Inflammatory macrophage treated with lipopolysaccharide for 1 hour (primary cell): ENCODE measurements around the gene OR56A4.
"Not testable (repeated sequence)": the region's sequence is repeated elsewhere in the genome, so short reads cannot be mapped to it uniquely, and the experiment has no call there.

Experiments
- DNase-seq, 2 donors: peaks; one replicate each; pipeline ENCODE4 v3.0.0-alpha.2; 2020 to 2022

Gene OR56A4

DNA sequence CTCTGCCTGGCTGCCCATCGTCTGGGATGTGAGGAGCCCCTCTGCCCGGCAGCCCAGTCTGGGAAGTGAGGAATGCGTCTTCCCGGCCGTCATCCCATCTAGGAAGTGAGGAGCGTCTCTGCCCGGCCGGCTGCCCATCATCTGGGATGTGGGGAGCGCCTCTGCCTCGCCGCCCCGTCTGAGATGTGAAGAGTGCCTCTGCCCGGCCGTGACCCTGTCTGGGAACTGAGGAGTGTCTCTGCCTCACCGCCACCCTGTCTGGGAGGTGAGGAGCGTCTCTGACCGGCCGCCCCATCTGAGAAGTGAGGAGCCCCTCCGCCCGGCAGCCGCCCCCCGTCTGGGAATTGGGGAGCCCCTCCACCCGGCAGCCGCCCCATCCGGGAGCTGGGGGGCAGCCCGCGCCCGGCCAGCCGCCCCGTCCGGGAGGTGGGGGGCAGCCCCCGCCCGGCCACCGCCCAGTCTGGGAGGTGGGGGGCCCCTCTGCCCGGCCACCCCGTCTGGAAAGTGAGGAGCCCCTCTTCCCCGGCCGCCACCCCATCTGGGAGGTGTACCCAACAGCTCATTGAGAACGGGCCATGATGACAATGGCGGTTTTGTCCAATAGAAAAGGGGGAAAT lies 45.9 kb downstream of the OR56A4 start:
- DNase-seq, result not testable (repeated sequence)

DNA sequence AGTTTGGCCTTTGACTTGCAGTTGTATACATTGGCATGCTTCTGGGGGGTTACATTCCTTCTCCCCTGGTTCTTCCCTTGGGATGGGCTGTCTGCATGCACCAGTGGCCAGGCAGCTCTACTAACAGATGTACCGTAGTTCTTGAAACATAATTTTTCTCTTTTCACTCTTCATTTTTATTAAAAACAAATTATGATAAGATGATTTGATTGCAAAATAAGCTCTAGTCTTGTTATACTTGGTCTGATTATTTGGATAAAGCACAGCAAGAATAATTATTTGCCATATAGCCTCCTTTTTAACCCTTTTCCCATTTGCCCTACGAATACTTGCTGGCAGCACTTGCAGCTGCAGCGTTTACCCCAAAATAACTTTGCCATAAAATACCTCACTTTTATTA lies 51.2 kb downstream of the OR56A4 start:
- DNase-seq, result no peak
